Measurements from ENCODE around the gene TFR2. TPM values are rescaled to one million over a fixed set of nuclear protein-coding genes. Genes with fewer than 3 reads are reported as not detected.
A peak's percentile ranks its signal among the peaks of the same experiment; 100 is the strongest.

The TFR2 gene
- total and polyA plus RNA-seq, 8 donors = 0.67 to 2.6 (median 1.2) TPM

DNA sequence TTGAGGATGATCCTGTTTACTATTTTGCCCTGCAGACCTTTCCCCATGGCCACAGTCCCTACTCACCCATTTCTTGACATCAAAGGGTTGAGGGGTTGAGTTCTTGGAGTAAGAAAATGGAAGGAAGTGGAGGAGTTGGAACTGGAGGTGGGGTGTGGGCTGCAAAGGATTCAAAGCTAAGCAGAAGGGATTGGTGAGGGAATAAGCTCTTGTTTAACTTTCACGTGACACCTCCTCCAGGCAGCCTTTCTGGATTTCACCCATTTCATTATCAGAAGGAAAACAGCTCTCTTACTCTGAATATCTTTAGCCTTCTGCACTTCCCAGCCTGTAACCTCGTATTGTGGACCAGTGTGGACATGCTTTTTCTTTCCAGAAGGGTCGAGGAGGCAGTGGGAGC, 15.3 kb downstream of the TFR2 start:
- peaks cover 0 to 7% of the 10 kb centered on the region in 2 donors for H3K27me3 ChIP-seq
- no peak overlapping the region for H3K27ac ChIP-seq
- intact Hi-C loops (cut with DNase I) = no loop called here
- no peaks in the 10 kb centered on the region for H3K9me3 ChIP-seq
- peaks cover 0 to 5% of the 10 kb centered on the region in 2 donors for H3K36me3 ChIP-seq
- no peak for DNase-seq
- H3K4me1 ChIP-seq = peaks cover 0 to 13% of the 10 kb centered on the region in 2 donors
- H3K4me3 ChIP-seq = peak overlapping the region in 1 of 2 donors; percentile 24
- no peak for ATAC-seq
- TF ChIP-seq, protein P1, sequence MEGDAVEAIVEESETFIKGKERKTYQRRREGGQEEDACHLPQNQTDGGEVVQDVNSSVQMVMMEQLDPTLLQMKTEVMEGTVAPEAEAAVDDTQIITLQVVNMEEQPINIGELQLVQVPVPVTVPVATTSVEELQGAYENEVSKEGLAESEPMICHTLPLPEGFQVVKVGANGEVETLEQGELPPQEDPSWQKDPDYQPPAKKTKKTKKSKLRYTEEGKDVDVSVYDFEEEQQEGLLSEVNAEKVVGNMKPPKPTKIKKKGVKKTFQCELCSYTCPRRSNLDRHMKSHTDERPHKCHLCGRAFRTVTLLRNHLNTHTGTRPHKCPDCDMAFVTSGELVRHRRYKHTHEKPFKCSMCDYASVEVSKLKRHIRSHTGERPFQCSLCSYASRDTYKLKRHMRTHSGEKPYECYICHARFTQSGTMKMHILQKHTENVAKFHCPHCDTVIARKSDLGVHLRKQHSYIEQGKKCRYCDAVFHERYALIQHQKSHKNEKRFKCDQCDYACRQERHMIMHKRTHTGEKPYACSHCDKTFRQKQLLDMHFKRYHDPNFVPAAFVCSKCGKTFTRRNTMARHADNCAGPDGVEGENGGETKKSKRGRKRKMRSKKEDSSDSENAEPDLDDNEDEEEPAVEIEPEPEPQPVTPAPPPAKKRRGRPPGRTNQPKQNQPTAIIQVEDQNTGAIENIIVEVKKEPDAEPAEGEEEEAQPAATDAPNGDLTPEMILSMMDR (IDR thresholded peaks at IDR 0.05) = no peak

DNA sequence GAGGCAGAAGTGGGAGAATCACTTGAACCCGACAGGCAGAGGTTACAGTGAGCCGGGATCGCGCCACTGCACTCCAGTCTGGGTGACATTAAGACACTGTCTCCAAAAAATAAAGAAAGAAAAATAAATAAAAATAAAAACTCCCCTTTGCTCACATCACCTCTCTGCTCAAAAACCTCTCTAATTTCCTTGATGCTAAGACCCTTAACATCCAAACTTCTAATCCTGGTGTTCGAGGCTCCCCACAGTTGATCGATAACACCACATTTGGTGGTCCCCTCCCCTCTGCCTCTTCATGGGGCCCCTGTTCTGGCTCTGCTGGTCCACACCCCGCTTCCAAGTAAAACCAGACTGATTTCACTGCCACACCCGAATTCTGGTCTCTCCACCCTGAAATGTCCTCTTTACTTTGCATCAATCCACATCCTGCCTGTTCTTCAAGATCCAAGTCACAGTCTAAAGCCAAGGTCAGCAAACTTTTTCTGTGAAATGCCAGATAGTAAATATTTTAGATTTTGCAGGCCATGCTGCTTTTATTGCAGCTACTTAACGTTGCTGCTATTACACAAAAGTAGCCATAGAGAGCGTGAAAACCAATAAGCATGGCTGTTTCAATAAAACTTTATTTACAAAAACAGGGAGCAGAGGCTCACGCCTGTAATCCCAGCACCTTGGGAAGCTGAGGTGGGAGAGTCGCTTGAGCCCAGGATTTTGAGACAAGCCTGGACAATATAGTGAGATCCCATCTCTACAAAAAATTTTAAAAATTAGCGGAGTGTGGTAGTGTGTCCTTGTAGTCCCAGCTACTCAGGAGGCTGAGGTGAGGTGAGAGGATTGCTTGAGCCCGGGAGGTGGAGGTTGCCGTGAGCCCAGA, 17.2 kb downstream of the TFR2 start:
- Histone ChIP-seq H3K27me3 (peaks cover 0 to 7% of the 10 kb centered on the region in 2 donors), H3K4me3 (no peak overlapping the region), H3K4me1 (peaks cover 0 to 13% of the 10 kb centered on the region in 2 donors), H3K27ac (no peak overlapping the region), H3K36me3 (peaks cover 0 to 5% of the 10 kb centered on the region in 2 donors), H3K9me3 (no peaks in the 10 kb centered on the region)
- intact Hi-C loops (cut with DNase I) = no loop called here
- ATAC-seq = no peak
- DNase-seq = no peak
- TF ChIP-seq, protein P1 (IDR thresholded peaks at IDR 0.05) = no peak

DNA sequence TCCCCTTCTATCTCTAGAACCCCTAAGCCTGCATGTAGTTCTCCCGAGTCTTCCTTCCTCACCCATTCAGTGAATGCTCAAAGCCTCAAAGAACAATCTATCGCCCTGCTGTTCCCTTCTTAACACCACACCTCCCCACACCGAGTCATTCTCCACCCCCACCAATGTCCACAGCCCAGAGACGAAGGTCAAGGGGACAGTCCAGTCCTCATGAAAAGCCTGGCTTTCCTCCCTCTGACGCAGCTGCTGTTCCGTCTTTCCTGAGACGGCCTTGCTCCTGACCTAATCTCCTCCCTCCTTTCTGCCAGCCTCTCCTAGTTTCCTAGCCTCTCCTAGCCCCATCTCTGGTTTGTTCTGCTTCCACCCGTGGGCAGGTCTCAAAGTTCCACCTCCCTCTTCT, 19.8 kb downstream of the TFR2 start:
- H3K36me3 ChIP-seq = peaks cover 0 to 5% of the 10 kb centered on the region in 2 donors
- ATAC-seq = no peak
- H3K4me3 ChIP-seq = no peak overlapping the region
- no peak overlapping the region for H3K27ac ChIP-seq
- no peaks in the 10 kb centered on the region for H3K9me3 ChIP-seq
- H3K27me3 ChIP-seq = no peaks in the 10 kb centered on the region
- intact Hi-C loops (cut with DNase I) = no loop called here
- TF ChIP-seq, protein P1 (IDR thresholded peaks at IDR 0.05) = no peak
- DNase-seq = no peak
- peaks cover 0 to 5% of the 10 kb centered on the region in 2 donors for H3K4me1 ChIP-seq

DNA sequence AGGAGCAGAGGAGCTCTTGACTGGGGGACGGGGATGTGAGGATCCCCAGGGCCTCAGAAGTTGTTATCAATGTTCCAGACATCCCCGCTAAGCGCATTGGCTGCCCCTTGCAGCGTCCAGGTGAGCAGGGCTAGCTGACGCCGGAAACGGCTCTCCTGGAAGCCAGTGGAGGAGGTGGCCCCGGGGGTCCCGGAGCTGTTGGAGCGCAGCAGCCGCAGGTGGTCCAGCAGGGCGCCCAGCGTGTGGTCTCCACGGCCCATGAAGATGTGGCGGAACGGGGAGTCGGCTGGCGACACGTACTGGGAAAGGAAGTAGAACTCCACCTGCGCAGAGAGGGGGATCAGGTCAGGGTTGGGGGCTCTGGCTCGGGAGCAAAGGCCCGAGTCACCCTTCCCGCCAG, 20.5 kb downstream of the TFR2 start:
- no peaks in the 10 kb centered on the region for H3K27me3 ChIP-seq
- DNase-seq = peak in 1 of 4 donors; percentile 75
- intact Hi-C loops (cut with DNase I) = no loop called here
- peaks cover 0 to 5% of the 10 kb centered on the region in 2 donors for H3K36me3 ChIP-seq
- TF ChIP-seq, protein P1 (IDR thresholded peaks at IDR 0.05) = no peak
- H3K27ac ChIP-seq = no peak overlapping the region
- H3K9me3 ChIP-seq = no peaks in the 10 kb centered on the region
- H3K4me1 ChIP-seq = no peaks in the 10 kb centered on the region
- ATAC-seq = no peak
- H3K4me3 ChIP-seq = no peak overlapping the region

DNA sequence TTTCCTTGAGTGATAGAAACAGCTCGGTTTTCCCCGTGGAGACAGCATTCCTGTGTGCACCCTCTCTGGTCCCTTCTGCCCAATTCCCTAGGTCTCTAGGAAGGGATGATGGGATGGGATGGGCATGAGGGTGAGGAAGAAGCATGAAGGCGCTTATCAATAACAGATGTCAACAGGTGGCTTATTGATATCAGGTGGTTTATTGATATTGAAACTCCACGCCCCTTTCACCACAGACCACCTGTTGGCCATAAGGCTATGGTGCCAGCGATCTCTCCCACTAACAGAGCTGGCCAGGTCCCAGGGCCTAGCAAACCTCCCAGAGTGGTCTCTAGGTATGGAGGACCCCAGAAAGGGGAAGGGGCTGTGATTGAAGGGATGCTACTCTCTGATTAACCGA, 21.1 kb downstream of the TFR2 start:
- TF ChIP-seq, protein P1 (IDR thresholded peaks at IDR 0.05) = no peak
- ATAC-seq = no peak
- H3K4me3 ChIP-seq = no peak overlapping the region
- peaks cover 0 to 9% of the 10 kb centered on the region in 2 donors for H3K36me3 ChIP-seq
- no peak overlapping the region for H3K27ac ChIP-seq
- no peaks in the 10 kb centered on the region for H3K4me1 ChIP-seq
- DNase-seq = no peak
- no peaks in the 10 kb centered on the region for H3K27me3 ChIP-seq
- intact Hi-C loops (cut with DNase I) = no loop called here
- H3K9me3 ChIP-seq = no peaks in the 10 kb centered on the region

Measured in left lung (tissue), 10 donors.